ENCODE data around the gene TEAD4. TPM values are rescaled to one million over a fixed set of nuclear protein-coding genes. Genes with fewer than 3 reads are reported as not detected.

The TEAD4 gene
- total and polyA plus RNA-seq, 10 donors = 5.1 to 24.2 (median 17.4) TPM

DNA sequence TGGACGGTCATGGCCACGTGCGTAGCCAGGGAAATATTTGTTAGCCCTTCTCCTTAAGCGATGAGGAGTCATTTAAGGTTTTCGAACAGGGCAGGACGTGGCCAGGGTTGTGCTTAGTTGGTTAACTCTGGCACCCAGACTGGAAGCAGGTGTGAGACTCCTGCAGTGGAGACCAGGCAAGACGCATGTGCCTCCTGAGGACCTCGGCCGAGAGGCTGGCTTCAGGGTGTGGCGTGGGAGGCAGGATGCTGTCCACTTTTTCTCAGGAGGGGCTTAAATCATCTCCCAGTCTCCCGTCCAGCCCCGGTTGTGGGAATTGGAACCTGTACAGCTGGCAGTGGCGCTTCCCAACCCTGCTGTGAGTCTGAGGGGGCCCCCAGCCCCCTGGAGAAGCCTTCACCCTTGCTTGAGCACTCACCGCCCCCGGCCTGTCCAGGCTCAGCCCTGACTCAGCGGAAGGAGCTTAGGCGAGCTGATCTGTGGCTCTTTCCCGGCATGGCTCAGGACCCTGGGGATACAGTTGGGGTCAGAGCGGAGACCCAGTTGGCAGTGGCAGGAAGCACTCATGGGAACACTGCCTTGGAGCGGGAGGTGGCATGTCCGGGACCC lies 71.7 kb downstream of the TEAD4 start:
- intact Hi-C loops (cut with DNase I; ENCODE audit: low total_unique reads) = no loop called here
- TF ChIP-seq, protein P1, sequence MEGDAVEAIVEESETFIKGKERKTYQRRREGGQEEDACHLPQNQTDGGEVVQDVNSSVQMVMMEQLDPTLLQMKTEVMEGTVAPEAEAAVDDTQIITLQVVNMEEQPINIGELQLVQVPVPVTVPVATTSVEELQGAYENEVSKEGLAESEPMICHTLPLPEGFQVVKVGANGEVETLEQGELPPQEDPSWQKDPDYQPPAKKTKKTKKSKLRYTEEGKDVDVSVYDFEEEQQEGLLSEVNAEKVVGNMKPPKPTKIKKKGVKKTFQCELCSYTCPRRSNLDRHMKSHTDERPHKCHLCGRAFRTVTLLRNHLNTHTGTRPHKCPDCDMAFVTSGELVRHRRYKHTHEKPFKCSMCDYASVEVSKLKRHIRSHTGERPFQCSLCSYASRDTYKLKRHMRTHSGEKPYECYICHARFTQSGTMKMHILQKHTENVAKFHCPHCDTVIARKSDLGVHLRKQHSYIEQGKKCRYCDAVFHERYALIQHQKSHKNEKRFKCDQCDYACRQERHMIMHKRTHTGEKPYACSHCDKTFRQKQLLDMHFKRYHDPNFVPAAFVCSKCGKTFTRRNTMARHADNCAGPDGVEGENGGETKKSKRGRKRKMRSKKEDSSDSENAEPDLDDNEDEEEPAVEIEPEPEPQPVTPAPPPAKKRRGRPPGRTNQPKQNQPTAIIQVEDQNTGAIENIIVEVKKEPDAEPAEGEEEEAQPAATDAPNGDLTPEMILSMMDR (IDR thresholded peaks at IDR 0.05 in 8 of 11, conservative IDR thresholded peaks at IDR 0.05 in 3 of 11) = no peak
- no peak for TF ChIP-seq POLR2AphosphoS5 (IDR thresholded peaks at IDR 0.05)
- no peak for TF ChIP-seq POLR2A (IDR thresholded peaks at IDR 0.05)
- no peak overlapping the region for H3K27ac ChIP-seq
- DNase-seq = no peak
- H3K27me3 ChIP-seq (replicated peaks in 1 of 7) = peaks cover 0 to 8% (median 0%) of the 10 kb centered on the region in 7 donors
- H3K9me3 ChIP-seq = no peaks in the 10 kb centered on the region
- H3K36me3 ChIP-seq = peaks cover 0 to 17% (median 0%) of the 10 kb centered on the region in 6 donors
- 88 to 96% (median 92%) methylated on average over 17 to 21 of the region's 21 CpGs for WGBS, 5 donors
- H3K4me3 ChIP-seq = no peak overlapping the region
- H3K4me1 ChIP-seq = peaks cover 0 to 26% (median 9%) of the 10 kb centered on the region in 6 donors

DNA sequence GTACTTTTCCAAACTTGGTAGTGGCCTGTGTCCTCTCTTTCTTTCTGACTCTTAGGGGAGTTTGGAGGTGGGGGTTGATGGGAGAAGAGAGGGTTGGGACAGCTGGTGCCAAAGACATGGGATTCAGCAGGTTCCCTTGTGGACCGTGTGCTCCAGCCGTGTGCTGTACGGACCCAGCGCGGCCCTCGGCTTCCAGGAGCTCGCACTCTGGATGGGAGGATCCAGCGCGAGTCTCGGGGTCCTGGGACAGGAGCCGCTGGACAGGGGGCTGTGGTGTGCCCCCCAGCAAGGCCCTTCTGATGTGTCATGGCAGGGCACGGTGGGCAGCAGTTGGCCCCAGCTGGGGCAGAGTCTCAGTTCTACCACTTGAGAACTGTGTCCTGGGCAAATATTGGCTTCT lies 73.0 kb downstream of the TEAD4 start:
- H3K4me1 ChIP-seq = peaks cover 0 to 26% (median 9%) of the 10 kb centered on the region in 6 donors
- H3K27ac ChIP-seq = peak overlapping the region in 3 of 8 donors; percentile 18 to 55 (median 39)
- DNase-seq = no peak
- peaks cover 0 to 17% (median 0%) of the 10 kb centered on the region in 6 donors for H3K36me3 ChIP-seq
- no peak overlapping the region for H3K4me3 ChIP-seq
- intact Hi-C loops (cut with DNase I; ENCODE audit: low total_unique reads) = no loop called here
- peaks cover 0 to 8% (median 0%) of the 10 kb centered on the region in 7 donors for H3K27me3 ChIP-seq (replicated peaks in 1 of 7)
- no peaks in the 10 kb centered on the region for H3K9me3 ChIP-seq
- 83 to 94% (median 87%) methylated on average over 10 to 12 of the region's 12 CpGs for WGBS, 5 donors
- TF ChIP-seq POLR2AphosphoS5 (IDR thresholded peaks at IDR 0.05) (no peak), POLR2A (IDR thresholded peaks at IDR 0.05) (no peak)
- TF ChIP-seq, protein P1 (IDR thresholded peaks at IDR 0.05 in 8 of 11, conservative IDR thresholded peaks at IDR 0.05 in 3 of 11) = no peak

DNA sequence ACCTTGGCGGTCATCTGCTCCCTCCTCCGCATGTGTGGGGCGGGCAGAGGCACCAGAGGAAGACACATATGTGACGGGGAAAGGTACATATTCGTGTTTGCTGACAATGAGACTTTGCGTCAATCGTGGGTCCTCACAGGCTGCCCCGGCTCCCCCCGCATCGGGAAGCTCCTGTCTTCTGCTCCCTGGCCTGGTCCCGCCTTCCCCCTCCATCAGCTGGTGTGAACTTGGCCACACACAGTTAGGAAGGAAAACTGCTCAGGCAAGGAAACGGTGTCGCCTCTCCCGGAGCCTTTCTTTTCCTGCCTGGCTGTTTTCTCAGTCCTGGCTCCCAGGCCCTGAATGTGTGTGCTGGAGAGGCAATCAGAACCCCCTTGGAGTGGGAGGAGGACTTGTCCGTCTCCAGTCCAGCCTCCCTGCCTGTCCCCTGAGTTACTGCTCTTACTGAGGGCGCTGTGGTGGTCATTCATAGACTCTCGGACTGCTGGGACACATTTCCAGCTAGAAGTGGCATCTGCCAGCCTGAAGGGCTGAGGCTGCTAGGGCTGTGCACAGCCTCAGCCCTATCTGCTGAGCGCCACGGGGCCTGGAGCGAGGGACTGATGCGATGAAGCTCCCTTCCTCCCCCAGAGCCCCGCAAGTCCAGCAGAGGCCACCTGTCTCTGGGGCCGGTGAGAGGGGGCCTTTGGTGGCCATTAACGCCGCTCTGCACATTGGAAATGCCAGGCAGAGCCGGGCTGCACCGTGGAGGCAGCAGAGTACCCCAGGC lies 73.8 kb downstream of the TEAD4 start:
- intact Hi-C loops (cut with DNase I; ENCODE audit: low total_unique reads) = no loop called here
- Histone ChIP-seq H3K4me1 (peaks cover 0 to 26% (median 9%) of the 10 kb centered on the region in 6 donors), H3K27me3 (replicated peaks in 1 of 7) (peaks cover 0 to 8% (median 0%) of the 10 kb centered on the region in 7 donors), H3K36me3 (peaks cover 0 to 14% (median 3%) of the 10 kb centered on the region in 6 donors), H3K9me3 (no peaks in the 10 kb centered on the region), H3K27ac (peak overlapping the region in 4 of 8 donors; percentile 18 to 55 (median 30)), H3K4me3 (no peak overlapping the region)
- WGBS, 5 donors = 70 to 80% (median 75%) methylated on average over 23 to 27 of the region's 27 CpGs
- no peak for DNase-seq
- TF ChIP-seq POLR2AphosphoS5 (IDR thresholded peaks at IDR 0.05) (peak in 2 of 3 donors; percentile 17 to 37), POLR2A (IDR thresholded peaks at IDR 0.05) (no peak)
- TF ChIP-seq, protein P1 (IDR thresholded peaks at IDR 0.05 in 8 of 11, conservative IDR thresholded peaks at IDR 0.05 in 3 of 11) = no peak

DNA sequence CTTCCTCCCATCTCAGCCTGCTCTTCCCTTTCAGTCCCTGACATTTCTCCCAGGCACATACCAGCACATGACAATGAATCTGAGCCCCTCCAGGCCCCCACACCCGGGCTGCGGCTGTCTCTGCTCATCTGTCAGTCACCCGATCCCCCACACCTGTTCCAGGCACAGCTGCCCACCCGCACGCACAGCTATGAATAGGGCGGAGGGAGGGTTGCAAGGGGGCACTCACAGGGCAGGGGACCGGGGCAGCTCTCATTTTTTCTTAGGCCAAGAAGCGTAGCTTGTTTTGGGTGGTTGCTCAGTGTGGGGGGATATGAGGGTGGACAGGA lies 74.3 kb downstream of the TEAD4 start:
- H3K9me3 ChIP-seq = no peaks in the 10 kb centered on the region
- peaks cover 0 to 8% (median 0%) of the 10 kb centered on the region in 7 donors for H3K27me3 ChIP-seq (replicated peaks in 1 of 7)
- intact Hi-C loops (cut with DNase I; ENCODE audit: low total_unique reads) = no loop called here
- 81 to 87% (median 84%) methylated on average over 8 of the region's 8 CpGs for WGBS, 5 donors
- TF ChIP-seq POLR2AphosphoS5 (IDR thresholded peaks at IDR 0.05) = no peak
- TF ChIP-seq POLR2A (IDR thresholded peaks at IDR 0.05) = no peak
- TF ChIP-seq, protein P1 (IDR thresholded peaks at IDR 0.05 in 8 of 11, conservative IDR thresholded peaks at IDR 0.05 in 3 of 11) = no peak
- H3K4me3 ChIP-seq = no peak overlapping the region
- peaks cover 0 to 26% (median 9%) of the 10 kb centered on the region in 6 donors for H3K4me1 ChIP-seq
- H3K27ac ChIP-seq = peak overlapping the region in 3 of 8 donors; percentile 18 to 55 (median 39)
- DNase-seq = no peak
- H3K36me3 ChIP-seq = peaks cover 0 to 19% (median 8%) of the 10 kb centered on the region in 6 donors

Measured in spleen (tissue), 11 donors.